ENCODE measurements around the gene PRB3. TPM values are rescaled to one million over a fixed set of nuclear protein-coding genes. Genes with fewer than 3 reads are reported as not detected.

The PRB3 gene
- total RNA-seq, result not detected in 2 replicates

DNA sequence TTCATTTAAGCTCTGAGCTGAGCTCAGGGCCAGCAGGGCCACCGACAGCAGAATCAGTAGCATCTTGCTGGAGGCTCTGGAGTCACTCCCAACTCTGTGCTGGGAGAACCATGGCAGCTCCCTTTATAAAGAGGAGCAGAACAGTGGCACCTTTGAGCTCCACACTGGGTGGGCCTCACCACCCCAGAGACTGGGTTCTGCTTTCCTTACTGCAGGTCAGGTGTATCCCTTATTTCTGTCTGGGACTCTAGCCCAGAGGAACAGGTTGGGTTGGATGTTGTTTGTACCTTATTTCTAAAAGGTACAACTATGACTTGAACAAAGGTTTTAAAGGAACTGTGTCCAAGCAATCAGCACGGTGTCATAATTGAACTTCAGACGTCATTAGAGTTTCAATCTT lies at the start of gene PRB3:
Gene PRB3 (minus strand): TSS at position 101 of the 400 bp plus-strand sequence. CDS start 38 bp downstream, at position 63.

DNA sequence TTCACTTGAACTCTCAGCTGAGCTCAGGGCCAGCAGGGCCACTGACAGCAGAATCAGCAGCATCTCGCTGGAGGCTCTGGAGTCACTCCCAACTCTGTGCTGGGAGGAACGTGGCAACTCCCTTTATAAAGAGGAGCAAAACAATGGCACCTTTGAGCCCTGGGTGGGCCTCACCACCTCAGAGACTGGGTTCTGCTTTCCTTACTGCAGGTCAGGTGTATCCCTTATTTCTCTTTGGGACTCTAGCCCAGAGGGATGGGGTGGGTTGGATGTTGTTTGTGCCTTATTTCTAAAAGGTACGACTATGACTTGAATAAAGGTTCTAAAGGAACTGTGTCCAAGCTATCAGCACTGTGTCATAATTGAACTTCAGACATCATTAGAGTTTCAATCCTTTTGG lies 40.8 kb upstream of the PRB3 start, which contains the start of gene PRB4:
Gene PRB4 (minus strand): TSS at position 101 of the 400 bp plus-strand sequence. CDS start 38 bp downstream, at position 63.

Other genes with a start within 250 kb of the PRB3 start
- 4.0 and 5.5 TPM in 2 replicates for gene TAS2R19, start 247.1 kb downstream of the PRB3 start, total RNA-seq
- gene TAS2R31, start 238.3 kb downstream of the PRB3 start, total RNA-seq, result 5.2 and 6.8 TPM in 2 replicates
- gene TAS2R46, start 207.4 kb downstream of the PRB3 start, total RNA-seq, result 2.1 and 3.2 TPM in 2 replicates
- under 0.01 and 1.7 TPM in 2 replicates for gene TAS2R43, start 177.4 kb downstream of the PRB3 start, total RNA-seq
- gene TAS2R30, start 135.1 kb downstream of the PRB3 start, total RNA-seq, result 3.2 and 4.9 TPM in 2 replicates
- gene SMIM10L1, start 98.5 kb downstream of the PRB3 start, total RNA-seq, result 5.0 and 5.8 TPM in 2 replicates
- not detected in 2 replicates for gene TAS2R42, start 82.8 kb downstream of the PRB3 start, total RNA-seq
- gene PRB4, start 40.7 kb upstream of the PRB3 start, total RNA-seq, result not detected in 2 replicates
- not detected in 2 replicates for gene PRB2, start 125.9 kb upstream of the PRB3 start, total RNA-seq